Endothelial cell of umbilical vein (primary cell): ENCODE measurements around the gene SLC12A2. TPM values are rescaled to one million over a fixed set of nuclear protein-coding genes. Genes with fewer than 3 reads are reported as not detected.

Source experiments
- BruUV-seq: library from RNA; stranded (reverse); fragments of 400-500 nt; replicated peaks from 2 replicates; lab custom pipeline; 2021; lab: Mats Ljungman, UMichigan
- CTCF ChIA-PET: fragments of 300-600, 350-600 bp; sonication (Branson Sonifier 250); formaldehyde crosslinking; loops from one replicate; lab custom pipeline; 2021; ENCODE audit warnings: antibody characterized with exemption, inconsistent platforms; lab: Charles Lee
- POLR2A ChIA-PET: fragments of 300-600, 350-600 bp; sonication (Branson Sonifier 250); formaldehyde crosslinking; loops from one replicate; lab custom pipeline; 2021; ENCODE audit warnings: antibody characterized with exemption, inconsistent platforms; lab: Charles Lee
- DNase-seq: peaks from one replicate; pipeline ENCODE4 v3.0.0-alpha.2; 2011; ENCODE audit warnings: low read depth, low spot score
- FAIRE-seq: peaks from 2 replicates; lab custom pipeline; 2011; peaks lifted over from hg19 to GRCh38; lab: Jason Lieb, UNC
- H2AFZ ChIP-seq: 2 replicates; pipeline ENCODE4 v1.6.0; 2012; ENCODE audit warnings: low read depth, low read length, control low read depth, inconsistent platforms
- H3K27ac ChIP-seq: 2 replicates; pipeline ENCODE4 v1.5.1; 2011; ENCODE audit warnings: low read depth, mild to moderate bottlenecking, control low read depth, low read length, moderate library complexity; ENCODE audit not compliant: insufficient read depth
- H3K27me3 ChIP-seq, 2 experiments: 2 replicates each; pipeline versions ENCODE4 v1.6.0 to v1.6.1; 2011; ENCODE audit warnings: low read length in 2 of 2, mixed read lengths in 1 of 2; ENCODE audit not compliant: control insufficient read depth in 2 of 2, insufficient read depth in 2 of 2
- H3K36me3 ChIP-seq, 2 experiments: 2 replicates in 1 of 2; 3 replicates in 1 of 2; pipeline ENCODE4 v1.5.1; 2011; ENCODE audit warnings: low read length in 2 of 2, mild to moderate bottlenecking in 1 of 2, moderate library complexity in 1 of 2; ENCODE audit not compliant: control insufficient read depth in 2 of 2, insufficient read depth in 2 of 2; ENCODE audit errors: extremely low read depth in 1 of 2
- H3K4me1 ChIP-seq: 3 replicates; pipeline ENCODE4 v1.5.1; 2011; ENCODE audit warnings: mild to moderate bottlenecking, low read length; ENCODE audit not compliant: control insufficient read depth, insufficient read depth; ENCODE audit errors: extremely low read depth
- H3K4me2 ChIP-seq: 2 replicates; pipeline ENCODE4 v1.6.1; 2011; ENCODE audit warnings: low read length, control low read depth, mixed read lengths; ENCODE audit not compliant: insufficient read depth
- H3K4me3 ChIP-seq, 3 experiments: fragments of 200-600 bp in 1 of 3; sonication (generic), shearing (Covaris generic) in 1 of 3; replicated peaks in 1 of 3; 2 replicates each; pipeline ENCODE4 v1.5.1; 2011 to 2016; ENCODE audit warnings: control low read depth in 3 of 3, low read length in 3 of 3, mild to moderate bottlenecking in 2 of 3, inconsistent platforms in 1 of 3, low read depth in 1 of 3, moderate library complexity in 1 of 3; ENCODE audit not compliant: insufficient read depth in 1 of 3
- H3K79me2 ChIP-seq: 2 replicates; pipeline ENCODE4 v1.6.0; 2012; ENCODE audit warnings: low read length, inconsistent platforms; ENCODE audit not compliant: control insufficient read depth, insufficient read depth
- H3K9ac ChIP-seq: replicated peaks from 2 replicates; pipeline ENCODE3; 2011; ENCODE audit warnings: low read length, control low read depth; ENCODE audit not compliant: insufficient read depth; ENCODE audit errors: extremely low read depth
- H3K9me1 ChIP-seq: replicated peaks from 3 replicates; pipeline ENCODE4 v1.6.0; 2011; ENCODE audit warnings: mild to moderate bottlenecking, low read length; ENCODE audit not compliant: control insufficient read depth, insufficient read depth; ENCODE audit errors: extremely low read depth
- H3K9me3 ChIP-seq: replicated peaks from 2 replicates; pipeline ENCODE4 v1.5.1; 2012; ENCODE audit warnings: low read length, inconsistent platforms; ENCODE audit not compliant: control insufficient read depth, insufficient read depth
- H4K20me1 ChIP-seq: replicated peaks from 2 replicates; pipeline ENCODE3; 2011; ENCODE audit warnings: mild to moderate bottlenecking, low read length; ENCODE audit not compliant: control insufficient read depth, insufficient read depth; ENCODE audit errors: extremely low read depth
- EZH2 ChIP-seq: IDR thresholded peaks from 2 replicates; pipeline ENCODE4 v1.6.1; 2012; ENCODE audit warnings: borderline replicate concordance, low read depth, mild to moderate bottlenecking, moderate library complexity, low read length, inconsistent platforms; ENCODE audit not compliant: severe bottlenecking
- FOS ChIP-seq: IDR thresholded peaks from 2 replicates; pipeline ENCODE4 v1.6.1; 2011; ENCODE audit warnings: mild to moderate bottlenecking, low read length, moderate library complexity, borderline replicate concordance; ENCODE audit not compliant: insufficient read depth
- GATA2 ChIP-seq: IDR thresholded peaks from 2 replicates; pipeline ENCODE4 v1.7.0; 2011; ENCODE audit warnings: low read depth, mild to moderate bottlenecking, moderate library complexity, mixed read lengths, low read length; ENCODE audit not compliant: insufficient read length, insufficient read depth
- JUN ChIP-seq: IDR thresholded peaks from 2 replicates; pipeline ENCODE4 v1.6.1; 2011; ENCODE audit warnings: borderline replicate concordance, low read depth; ENCODE audit not compliant: insufficient read length, insufficient read depth
- MYC ChIP-seq: IDR thresholded peaks from one replicate; pipeline ENCODE4 v1.6.1; 2011; ENCODE audit warnings: mild to moderate bottlenecking, low read depth, low read length
- POLR2A ChIP-seq: IDR thresholded peaks from 2 replicates; pipeline ENCODE4 v1.6.1; 2012; ENCODE audit warnings: low read depth, mild to moderate bottlenecking, control low read depth, low read length
- POLR2AphosphoS5 ChIP-seq: IDR thresholded peaks from 2 replicates; pipeline ENCODE4 v1.6.1; 2012; ENCODE audit warnings: low read depth, mild to moderate bottlenecking, control low read depth, low read length, moderate library complexity; ENCODE audit not compliant: insufficient read depth
- dilution Hi-C: fragments of 300-500 bp; cut with MboI; formaldehyde crosslinking; loops from one replicate; pipeline ENCODE4 v1.15.0; 2019; ENCODE audit warnings: low sequenced_read_pairs; ENCODE audit not compliant: extremely low pct_ligation_motif_present
- intact Hi-C: fragments of 100-400 bp; cut with micrococcal nuclease; formaldehyde crosslinking; loops from one replicate; pipeline ENCODE4 v1.10.0; 2022
- polyA plus RNA-seq, 4 experiments: library from polyadenylated mRNA; depleted of rRNA in 3 of 4; stranded (reverse) in 3 of 4; unstranded in 1 of 4; fragments of >200 nt; gene quantifications; 2 replicates each; pipeline versions ENCODE4 v1.2.1 to v1.2.3, GENCODE V29; 2011 to 2012; ENCODE audit warnings: missing spikeins in 1 of 4
- total RNA-seq: library from RNA; stranded (reverse); gene quantifications from 2 replicates; pipeline ENCODE4 v1.2.3, GENCODE V29; 2021
- TF ChIP-seq, protein P1 (sequence below): IDR thresholded peaks from 2 replicates; pipeline ENCODE4 v1.6.1; 2011; ENCODE audit not compliant: insufficient read depth, insufficient read length
- TF ChIP-seq, protein P2 (sequence below), 2 donors: IDR thresholded peaks; 1 replicate in 1 of 2; 2 replicates in 1 of 2; pipeline ENCODE4 v1.5.1; 2011; ENCODE audit warnings: low read length in 2 of 2, mild to moderate bottlenecking in 2 of 2, moderate library complexity in 2 of 2, control low read depth in 1 of 2, inconsistent platforms in 1 of 2, low read depth in 1 of 2; ENCODE audit not compliant: insufficient read depth in 1 of 2; ENCODE audit errors: extremely low read depth in 1 of 2

The SLC12A2 gene
- total and polyA plus RNA-seq, 2 donors (not counting 3 experiments of a cell fraction or from before 2014, with no cell fraction given), result 11.0 to 59.5 TPM

GRCh38 chr5:128084228-128085167 lies 932 bp downstream of the SLC12A2 start:
- Histone ChIP-seq H2AFZ (peak overlapping the region; percentile 47), H3K27ac (peak overlapping the region; percentile 76), H3K4me1 (peaks cover 25% of the 10 kb centered on the region), H3K4me2 (peak overlapping the region; percentile 90), H3K4me3 (peak overlapping the region; percentile 32 to 94 (median 85)), H4K20me1 (peaks cover 12% of the 10 kb centered on the region), H3K27me3 (no peaks in the 10 kb centered on the region), H3K36me3 (no peaks in the 10 kb centered on the region), H3K79me2 (peaks cover 46% of the 10 kb centered on the region), H3K9ac (peak overlapping the region; percentile 90), H3K9me1 (no peaks in the 10 kb centered on the region), H3K9me3 (no peaks in the 10 kb centered on the region)
- FAIRE-seq (no peak), DNase-seq (peak; percentile 37)
- dilution Hi-C loops, result no loop called here
- BruUV-seq, result no TSS peak
- intact Hi-C loops, result loop anchor here (2.0 kb wide), 1 partner anchor 414 kb away; no protein-coding TSS in a partner anchor
- TF ChIP-seq FOS, result no peak
- TF ChIP-seq EZH2, result no peak
- TF ChIP-seq POLR2AphosphoS5, result no peak
- TF ChIP-seq GATA2, result no peak
- TF ChIP-seq MYC, result no peak
- TF ChIP-seq, protein P1, sequence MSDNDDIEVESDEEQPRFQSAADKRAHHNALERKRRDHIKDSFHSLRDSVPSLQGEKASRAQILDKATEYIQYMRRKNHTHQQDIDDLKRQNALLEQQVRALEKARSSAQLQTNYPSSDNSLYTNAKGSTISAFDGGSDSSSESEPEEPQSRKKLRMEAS, result no peak
- TF ChIP-seq, protein P2, sequence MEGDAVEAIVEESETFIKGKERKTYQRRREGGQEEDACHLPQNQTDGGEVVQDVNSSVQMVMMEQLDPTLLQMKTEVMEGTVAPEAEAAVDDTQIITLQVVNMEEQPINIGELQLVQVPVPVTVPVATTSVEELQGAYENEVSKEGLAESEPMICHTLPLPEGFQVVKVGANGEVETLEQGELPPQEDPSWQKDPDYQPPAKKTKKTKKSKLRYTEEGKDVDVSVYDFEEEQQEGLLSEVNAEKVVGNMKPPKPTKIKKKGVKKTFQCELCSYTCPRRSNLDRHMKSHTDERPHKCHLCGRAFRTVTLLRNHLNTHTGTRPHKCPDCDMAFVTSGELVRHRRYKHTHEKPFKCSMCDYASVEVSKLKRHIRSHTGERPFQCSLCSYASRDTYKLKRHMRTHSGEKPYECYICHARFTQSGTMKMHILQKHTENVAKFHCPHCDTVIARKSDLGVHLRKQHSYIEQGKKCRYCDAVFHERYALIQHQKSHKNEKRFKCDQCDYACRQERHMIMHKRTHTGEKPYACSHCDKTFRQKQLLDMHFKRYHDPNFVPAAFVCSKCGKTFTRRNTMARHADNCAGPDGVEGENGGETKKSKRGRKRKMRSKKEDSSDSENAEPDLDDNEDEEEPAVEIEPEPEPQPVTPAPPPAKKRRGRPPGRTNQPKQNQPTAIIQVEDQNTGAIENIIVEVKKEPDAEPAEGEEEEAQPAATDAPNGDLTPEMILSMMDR (IDR thresholded peaks at IDR 0.05; ENCODE audit: extremely low read depth in 1 of 2, insufficient read depth in 1 of 2, low read depth in 1 of 2, low read length in 2 of 2), result no peak
- no peak for TF ChIP-seq JUN
- no peak for TF ChIP-seq POLR2A
- POLR2A ChIA-PET, result interaction anchor here (1.5 to 2.2 kb wide), 2 partner anchors 124 to 213 kb away, joined by 5 to 6 read pairs; no protein-coding TSS in a partner anchor
- CTCF ChIA-PET, result interaction anchor here (0.9 to 6.6 kb wide), 13 partner anchors 8 to 326 kb away, joined by 3 to 45 read pairs (median 8); no protein-coding TSS in a partner anchor
